HCT116 (cell line): ENCODE results near the gene PRDX3. TPM values are rescaled to one million over a fixed set of nuclear protein-coding genes. Genes with fewer than 3 reads are reported as not detected.

Source experiments
- ATAC-seq: fragments of 200-7000 bp; cut with Tn5 transposase; 2 replicates; pipeline ENCODE4 v1.9.1; 2020; ENCODE audit warnings: mild to moderate bottlenecking, moderate library complexity
- BruUV-seq: library from RNA; stranded (reverse); fragments of 400-500 nt; replicated peaks from 2 replicates; lab custom pipeline; 2021; lab: Mats Ljungman, UMichigan
- CTCF ChIA-PET: fragments of 300-600 bp; sonication (Branson Sonifier 250); formaldehyde crosslinking; loops from one replicate; lab custom pipeline; 2021; ENCODE audit warnings: antibody characterized with exemption; lab: Charles Lee
- POLR2A ChIA-PET: fragments of 300-600, 350-600 bp; sonication (Branson Sonifier 250); formaldehyde crosslinking; loops from one replicate; lab custom pipeline; 2021; ENCODE audit warnings: antibody characterized with exemption; lab: Charles Lee
- RAD21 ChIA-PET, 2 experiments: fragments of 300-600 bp; sonication (Branson Sonifier 250); formaldehyde crosslinking; loops; one replicate each; lab custom pipeline; 2023; ENCODE audit warnings: low total read pairs in 2 of 2; ENCODE audit not compliant: uncharacterized antibody in 2 of 2, unreplicated experiment in 2 of 2, low non-redundant PET in 1 of 2; lab: Charles Lee
- DNase-seq: peaks from one replicate; pipeline ENCODE4 v3.0.0-alpha.2; 2010; ENCODE audit warnings: low read depth, low spot score
- H2AFZ ChIP-seq: fragments of 200-600 bp; shearing (Covaris generic), sonication (generic); 2 replicates; pipeline ENCODE4 v1.6.1; 2017; ENCODE audit warnings: low read depth, mixed run types, mixed read lengths, antibody characterized with exemption, low read length; ENCODE audit not compliant: poor library complexity, severe bottlenecking
- H3K27ac ChIP-seq: 2 replicates; pipeline ENCODE4 v1.5.1; 2012; ENCODE audit warnings: low read depth, low read length
- H3K27me3 ChIP-seq: fragments of 200-600 bp; sonication (generic); 2 replicates; pipeline ENCODE4 v1.6.1; 2016; ENCODE audit warnings: mixed run types, low read length, mixed read lengths; ENCODE audit not compliant: insufficient read depth
- H3K36me3 ChIP-seq, 2 experiments: fragments of 200-500 bp in 1 of 2; fragments of 200-600 bp in 1 of 2; sonication (Bioruptor generic) in 1 of 2; sonication (generic) in 1 of 2; 2 replicates each; pipeline versions ENCODE4 v1.5.1 to v1.6.1; 2014 to 2016; ENCODE audit warnings: low read length in 2 of 2, inconsistent platforms in 1 of 2, mixed read lengths in 1 of 2, mixed run types in 1 of 2; ENCODE audit not compliant: insufficient read depth in 2 of 2, control insufficient read depth in 1 of 2
- H3K4me1 ChIP-seq, 2 experiments: fragments of 200-600 bp in 1 of 2; sonication (generic) in 1 of 2; 2 replicates each; pipeline versions ENCODE4 v1.5.1 to v1.6.1; 2012 to 2017; ENCODE audit warnings: low read length in 2 of 2, inconsistent platforms in 1 of 2, mild to moderate bottlenecking in 1 of 2, mixed read lengths in 1 of 2, mixed run types in 1 of 2, moderate library complexity in 1 of 2; ENCODE audit not compliant: insufficient read depth in 2 of 2, control insufficient read depth in 1 of 2
- H3K4me2 ChIP-seq: fragments of 200-600 bp; sonication (generic); 2 replicates; pipeline ENCODE4 v1.6.1; 2017; ENCODE audit warnings: mixed run types, low read length, mixed read lengths
- H3K4me3 ChIP-seq, 2 experiments: fragments of 200-600 bp in 1 of 2; sonication (generic) in 1 of 2; replicated peaks in 1 of 2; 2 replicates each; pipeline ENCODE4 v1.5.1; 2011 to 2016; ENCODE audit warnings: low read length in 2 of 2, control low read depth in 1 of 2, low read depth in 1 of 2, mild to moderate bottlenecking in 1 of 2, mixed read lengths in 1 of 2, mixed run types in 1 of 2
- H3K79me2 ChIP-seq: fragments of 200-600 bp; sonication (generic); 2 replicates; pipeline ENCODE4 v1.6.1; 2017; ENCODE audit warnings: mild to moderate bottlenecking, mixed run types, low read length, moderate library complexity, mixed read lengths; ENCODE audit not compliant: insufficient read depth
- H3K9ac ChIP-seq: fragments of 200-600 bp; sonication (generic); 2 replicates; pipeline ENCODE4 v1.6.1; 2016; ENCODE audit warnings: low read length, mixed read lengths
- H3K9me2 ChIP-seq: fragments of 200-600 bp; sonication (generic), shearing (Covaris generic); 2 replicates; pipeline ENCODE4 v1.6.1; 2017; ENCODE audit warnings: mixed run types, mild to moderate bottlenecking, moderate library complexity; ENCODE audit not compliant: insufficient read depth
- H3K9me3 ChIP-seq, 2 experiments: fragments of 200-500 bp in 1 of 2; fragments of 200-600 bp in 1 of 2; sonication (Bioruptor generic) in 1 of 2; sonication (generic) in 1 of 2; 2 replicates each; pipeline ENCODE4 v1.6.1; 2014 to 2017; ENCODE audit warnings: low read length in 2 of 2, mixed read lengths in 2 of 2, inconsistent platforms in 1 of 2, low read depth in 1 of 2, mild to moderate bottlenecking in 1 of 2, mixed run types in 1 of 2, moderate library complexity in 1 of 2; ENCODE audit not compliant: control insufficient read depth in 1 of 2, insufficient read depth in 1 of 2
- H4K20me1 ChIP-seq: fragments of 200-600 bp; sonication (generic), shearing (Covaris generic); 2 replicates; pipeline ENCODE4 v1.6.1; 2017; ENCODE audit warnings: mixed run types, mild to moderate bottlenecking, moderate library complexity; ENCODE audit not compliant: insufficient read depth
- CBX3 ChIP-seq: IDR thresholded peaks from 2 replicates; pipeline ENCODE4 v1.6.1; 2012; ENCODE audit warnings: low read depth
- EGR1 ChIP-seq: IDR thresholded peaks from 2 replicates; pipeline ENCODE4 v1.6.1; 2012; ENCODE audit warnings: low read depth
- EZH2 ChIP-seq: fragments of 200-600 bp; sonication (generic); IDR thresholded peaks from 2 replicates; pipeline ENCODE4 v1.6.1; 2017; ENCODE audit warnings: antibody characterized with exemption, mixed run types
- EZH2phosphoT487 ChIP-seq: fragments of 200-600 bp; IDR thresholded peaks from 2 replicates; pipeline ENCODE4 v1.6.1; 2018; ENCODE audit warnings: antibody characterized with exemption, borderline replicate concordance
- SIN3A ChIP-seq: IDR thresholded peaks from 2 replicates; pipeline ENCODE4 v1.6.1; 2012; ENCODE audit warnings: low read depth
- SP1 ChIP-seq: IDR thresholded peaks from 2 replicates; pipeline ENCODE4 v1.6.1; 2012; ENCODE audit warnings: low read depth
- intact Hi-C: fragments of 100-400 bp; cut with micrococcal nuclease; formaldehyde crosslinking; loops from 2 replicates; pipeline ENCODE4 v1.10.0; 2022
- total RNA-seq: library from RNA; stranded (reverse); gene quantifications from one replicate; pipeline ENCODE4 v1.2.1, GENCODE V29; 2021; ENCODE audit not compliant: unreplicated experiment
- TF ChIP-seq, protein P1 (sequence below), 3 experiments: fragments of 200-600 bp in 1 of 3; sonication (generic) in 1 of 3; IDR thresholded peaks in 2 of 3; conservative IDR thresholded peaks in 1 of 3; 2 replicates each; pipeline ENCODE4 v1.5.1; 2012 to 2017; ENCODE audit warnings: low read depth in 2 of 3, low read length in 2 of 3, antibody characterized with exemption in 1 of 3, borderline replicate concordance in 1 of 3, control low read depth in 1 of 3, mild to moderate bottlenecking in 1 of 3, mixed read lengths in 1 of 3, mixed run types in 1 of 3, moderate library complexity in 1 of 3; ENCODE audit not compliant: insufficient read depth in 1 of 3

PRDX3 gene
- total RNA-seq, 1 experiment from 2014 or later = 281 TPM

DNA sequence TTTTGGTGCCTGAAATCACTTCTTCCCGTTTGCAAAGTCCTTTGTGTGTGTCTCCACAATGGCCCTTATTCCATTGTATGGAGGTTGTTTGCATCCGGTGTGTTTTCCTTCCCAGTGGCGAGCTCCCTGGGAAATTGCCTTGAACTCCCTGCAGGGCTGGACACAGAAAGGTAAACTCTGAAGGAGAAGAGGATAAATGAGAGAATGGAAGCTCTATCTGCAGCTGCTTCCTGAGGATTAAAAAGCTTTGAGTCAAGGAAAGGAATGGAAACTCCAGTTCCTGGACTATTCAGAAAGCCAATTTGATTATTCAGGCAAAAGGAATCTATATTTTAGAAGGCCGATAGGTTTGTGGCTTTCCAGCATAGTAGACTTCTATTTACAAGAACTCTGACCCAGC lies 24.4 kb upstream of the PRDX3 start:
- Histone ChIP-seq H3K79me2 (no peaks in the 10 kb centered on the region), H3K27me3 (no peaks in the 10 kb centered on the region), H4K20me1 (no peaks in the 10 kb centered on the region), H3K4me2 (no peak overlapping the region), H3K27ac (no peak overlapping the region), H3K36me3 (no peaks in the 10 kb centered on the region), H3K4me1 (peaks cover 6 to 26% of the 10 kb centered on the region in 2 experiments; a peak in 3 of 4 replicates), H3K9ac (no peak overlapping the region), H3K9me3 (no peaks in the 10 kb centered on the region), H3K4me3 (no peak overlapping the region), H2AFZ (no peak overlapping the region), H3K9me2 (no peaks in the 10 kb centered on the region)
- BruUV-seq = no TSS peak
- intact Hi-C loops = no loop called here
- no peak for TF ChIP-seq EZH2
- TF ChIP-seq, protein P1, sequence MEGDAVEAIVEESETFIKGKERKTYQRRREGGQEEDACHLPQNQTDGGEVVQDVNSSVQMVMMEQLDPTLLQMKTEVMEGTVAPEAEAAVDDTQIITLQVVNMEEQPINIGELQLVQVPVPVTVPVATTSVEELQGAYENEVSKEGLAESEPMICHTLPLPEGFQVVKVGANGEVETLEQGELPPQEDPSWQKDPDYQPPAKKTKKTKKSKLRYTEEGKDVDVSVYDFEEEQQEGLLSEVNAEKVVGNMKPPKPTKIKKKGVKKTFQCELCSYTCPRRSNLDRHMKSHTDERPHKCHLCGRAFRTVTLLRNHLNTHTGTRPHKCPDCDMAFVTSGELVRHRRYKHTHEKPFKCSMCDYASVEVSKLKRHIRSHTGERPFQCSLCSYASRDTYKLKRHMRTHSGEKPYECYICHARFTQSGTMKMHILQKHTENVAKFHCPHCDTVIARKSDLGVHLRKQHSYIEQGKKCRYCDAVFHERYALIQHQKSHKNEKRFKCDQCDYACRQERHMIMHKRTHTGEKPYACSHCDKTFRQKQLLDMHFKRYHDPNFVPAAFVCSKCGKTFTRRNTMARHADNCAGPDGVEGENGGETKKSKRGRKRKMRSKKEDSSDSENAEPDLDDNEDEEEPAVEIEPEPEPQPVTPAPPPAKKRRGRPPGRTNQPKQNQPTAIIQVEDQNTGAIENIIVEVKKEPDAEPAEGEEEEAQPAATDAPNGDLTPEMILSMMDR (IDR thresholded peaks at IDR 0.05 in 2 of 3, conservative IDR thresholded peaks at IDR 0.05 in 1 of 3; ENCODE audit: borderline replicate concordance in 1 of 3, insufficient read depth in 1 of 3, low read depth in 2 of 3, low read length in 2 of 3) = no peak
- TF ChIP-seq SP1 = no peak
- RAD21 ChIA-PET = no interaction called here
- ATAC-seq (no peak), DNase-seq (no peak)
- CTCF ChIA-PET = interaction anchor here (1.2 to 1.8 kb wide), 3 partner anchors 216 to 287 kb away, joined by 3 to 6 read pairs (median 5); no protein-coding TSS in a partner anchor
- POLR2A ChIA-PET = interaction anchor here (0.6 to 0.7 kb wide), 2 partner anchors 134 to 327 kb away, joined by 3 to 4 read pairs; no protein-coding TSS in a partner anchor

DNA sequence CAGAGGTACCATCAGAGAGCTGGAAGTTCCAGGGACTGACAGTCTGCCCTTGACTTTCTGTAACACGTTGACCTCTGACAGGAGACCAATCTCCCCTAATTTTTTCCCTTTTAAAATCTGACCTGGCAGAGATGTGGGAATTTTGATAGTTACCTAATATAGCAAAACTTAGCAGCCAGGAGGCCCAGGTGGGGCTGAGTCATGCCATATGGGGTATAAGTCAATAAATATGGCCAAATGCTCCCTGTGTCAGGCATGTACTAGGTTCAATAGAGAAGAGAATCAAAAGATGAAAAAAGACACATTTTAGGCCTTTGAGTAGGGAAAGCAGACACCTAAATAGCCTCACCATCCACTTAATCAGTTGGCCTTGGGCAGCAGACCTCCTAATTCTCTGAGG lies 22.6 kb upstream of the PRDX3 start:
- Histone ChIP-seq H4K20me1 (no peaks in the 10 kb centered on the region), H3K9me2 (no peaks in the 10 kb centered on the region), H3K9ac (no peak overlapping the region), H2AFZ (no peak overlapping the region), H3K27me3 (no peaks in the 10 kb centered on the region), H3K4me3 (no peak overlapping the region), H3K79me2 (no peaks in the 10 kb centered on the region), H3K36me3 (no peaks in the 10 kb centered on the region), H3K27ac (no peak overlapping the region), H3K4me1 (peaks cover 4 to 26% of the 10 kb centered on the region in 2 experiments; a peak in 3 of 4 replicates), H3K4me2 (no peak overlapping the region), H3K9me3 (no peaks in the 10 kb centered on the region)
- no peak for TF ChIP-seq SIN3A
- no peak for TF ChIP-seq EGR1
- TF ChIP-seq EZH2phosphoT487 = no peak
- no peak for TF ChIP-seq CBX3
- TF ChIP-seq, protein P1 (IDR thresholded peaks at IDR 0.05 in 2 of 3, conservative IDR thresholded peaks at IDR 0.05 in 1 of 3; ENCODE audit: borderline replicate concordance in 1 of 3, insufficient read depth in 1 of 3, low read depth in 2 of 3, low read length in 2 of 3) = no peak
- intact Hi-C loops = no loop called here
- ChIA-PET CTCF (interaction anchor here (1.4 to 3.9 kb wide), 3 partner anchors 206 to 244 kb away, joined by 4 to 56 read pairs (median 11); no protein-coding TSS in a partner anchor), POLR2A (no interaction called here), RAD21 (interaction anchor here in 1 of 2 experiments (2.5 kb wide), 1 partner anchor 244 kb away, joined by 25 read pairs; no protein-coding TSS in a partner anchor)
- BruUV-seq = no TSS peak
- DNase-seq (no peak), ATAC-seq (no peak)
